HG03342 (cell line): ENCODE data around the gene MAMLD1.

ENCODE experiments used
- ATAC-seq: cut with Tn5 transposase; IDR thresholded peaks from one replicate; pipeline ENCODE4 v1.9.1; 2021; ENCODE audit warnings: mild to moderate bottlenecking, moderate library complexity; ENCODE audit not compliant: unreplicated experiment

MAMLD1 gene

DNA sequence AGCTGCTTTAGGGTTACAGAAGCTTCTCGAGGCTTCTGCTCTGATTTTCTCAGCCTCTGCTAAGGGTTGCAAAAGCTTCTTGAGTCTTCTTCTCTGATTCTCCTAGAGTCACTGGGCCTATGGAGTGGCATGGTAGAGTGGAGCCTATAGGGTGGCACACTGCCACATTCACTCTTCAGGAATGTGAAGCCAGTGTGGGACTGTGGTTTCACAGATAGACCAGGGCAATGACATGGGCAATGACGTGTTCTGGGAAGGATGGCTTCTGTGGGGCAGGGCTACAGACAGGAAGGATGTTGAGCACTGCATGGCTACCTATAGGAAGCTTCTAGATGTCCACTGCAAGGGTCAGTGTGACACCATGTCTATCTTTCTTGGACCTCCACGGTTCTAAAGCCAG, 11.0 kb upstream of the MAMLD1 start:
- no peak for ATAC-seq

DNA sequence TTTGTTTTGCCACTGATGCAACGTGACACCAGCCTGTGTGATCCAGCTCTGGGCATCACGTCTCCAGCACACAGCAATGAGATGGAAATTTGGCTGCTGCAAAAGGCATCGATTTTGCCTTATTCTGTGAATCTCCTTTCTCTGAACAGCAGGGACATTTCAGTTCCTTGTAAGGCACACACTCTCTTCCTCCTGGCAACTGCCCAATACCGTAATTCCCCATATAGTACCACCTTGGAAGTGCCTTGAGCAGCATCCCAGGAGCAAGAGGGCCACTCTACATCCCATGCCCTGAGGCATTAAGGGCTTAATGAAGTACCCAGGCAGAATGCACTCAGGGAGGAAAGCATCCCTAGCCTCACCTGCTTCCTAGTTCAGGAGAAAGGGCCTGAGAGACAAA, 10.5 kb upstream of the MAMLD1 start:
- no peak for ATAC-seq

DNA sequence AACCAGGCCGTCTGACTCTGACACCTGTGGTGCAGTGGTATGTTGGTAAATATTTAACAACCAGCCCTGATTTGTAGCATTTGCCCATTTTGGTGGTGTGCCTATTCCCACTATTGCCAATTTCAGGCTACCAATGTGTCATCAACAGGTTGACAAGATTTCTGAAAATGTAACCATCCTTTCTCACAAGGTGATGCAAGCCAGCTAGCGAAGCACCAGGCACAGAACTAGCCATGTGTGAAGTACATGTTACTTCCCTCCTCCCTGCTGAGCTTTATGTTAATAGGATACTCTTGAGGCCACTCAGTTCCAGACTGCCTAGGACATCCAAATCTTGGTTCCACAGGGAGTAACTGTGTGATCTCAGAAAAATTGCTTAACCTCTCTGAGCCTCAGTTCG, 7.2 kb upstream of the MAMLD1 start:
- ATAC-seq, result no peak

DNA sequence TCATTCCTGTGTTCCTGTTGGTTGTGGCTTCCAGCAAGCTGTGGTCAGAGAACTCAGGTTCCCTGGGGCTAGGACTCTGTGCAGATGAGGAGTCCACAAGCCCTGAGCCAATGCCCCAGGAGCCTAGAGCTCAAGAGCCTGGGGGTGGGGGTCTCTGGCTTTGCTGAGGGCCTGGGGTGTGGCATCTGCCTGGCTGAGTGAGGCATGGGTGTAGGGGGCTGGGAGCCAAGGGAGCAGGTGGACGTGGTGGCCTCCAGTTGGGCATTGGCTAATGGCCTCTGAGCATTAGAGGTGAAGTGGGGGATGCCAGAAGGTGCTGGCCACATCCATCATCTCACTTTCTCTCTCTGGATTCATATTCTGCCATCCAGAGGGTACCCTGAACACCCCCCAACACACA, 5.3 kb upstream of the MAMLD1 start:
- ATAC-seq, result no peak

DNA sequence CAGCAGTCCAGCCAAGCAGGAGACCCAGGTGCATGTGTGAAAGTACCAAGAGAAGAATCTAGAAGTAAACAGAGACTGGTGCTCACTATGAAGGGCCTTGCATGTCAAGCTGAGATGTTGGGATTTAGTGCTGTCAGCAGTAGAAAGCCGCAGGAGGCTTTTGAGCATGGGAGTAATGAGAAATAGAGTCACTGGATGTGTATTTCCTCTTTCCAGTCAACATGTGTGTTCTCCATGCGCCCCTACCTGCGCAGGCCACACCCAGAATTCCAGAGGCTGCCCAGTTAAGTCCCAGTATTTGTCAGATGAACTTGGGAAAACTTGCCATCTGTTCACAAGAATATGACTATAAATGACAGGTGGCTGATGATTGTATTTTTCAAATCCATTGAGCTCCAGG, 4.5 kb upstream of the MAMLD1 start:
- no peak for ATAC-seq

DNA sequence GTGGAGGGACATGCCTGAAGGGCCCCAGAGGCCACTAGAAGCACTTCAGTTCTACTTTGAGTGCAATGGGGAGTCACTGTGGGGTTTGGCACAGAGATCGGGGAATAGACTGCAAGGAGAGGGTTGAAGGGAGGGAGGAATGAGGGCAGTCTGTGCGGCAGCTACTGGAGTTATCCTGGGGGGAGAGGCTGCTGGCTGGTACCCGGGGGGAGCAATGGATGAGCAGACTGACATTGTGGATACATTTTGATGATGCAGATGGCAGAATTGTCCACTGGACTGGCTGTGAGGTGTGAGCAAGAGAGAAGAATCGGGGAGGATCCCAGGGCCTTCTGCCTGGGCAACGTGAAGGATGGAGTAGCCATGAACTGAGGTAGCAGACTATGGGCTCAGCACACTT, 2.8 kb upstream of the MAMLD1 start:
- ATAC-seq, result no peak

DNA sequence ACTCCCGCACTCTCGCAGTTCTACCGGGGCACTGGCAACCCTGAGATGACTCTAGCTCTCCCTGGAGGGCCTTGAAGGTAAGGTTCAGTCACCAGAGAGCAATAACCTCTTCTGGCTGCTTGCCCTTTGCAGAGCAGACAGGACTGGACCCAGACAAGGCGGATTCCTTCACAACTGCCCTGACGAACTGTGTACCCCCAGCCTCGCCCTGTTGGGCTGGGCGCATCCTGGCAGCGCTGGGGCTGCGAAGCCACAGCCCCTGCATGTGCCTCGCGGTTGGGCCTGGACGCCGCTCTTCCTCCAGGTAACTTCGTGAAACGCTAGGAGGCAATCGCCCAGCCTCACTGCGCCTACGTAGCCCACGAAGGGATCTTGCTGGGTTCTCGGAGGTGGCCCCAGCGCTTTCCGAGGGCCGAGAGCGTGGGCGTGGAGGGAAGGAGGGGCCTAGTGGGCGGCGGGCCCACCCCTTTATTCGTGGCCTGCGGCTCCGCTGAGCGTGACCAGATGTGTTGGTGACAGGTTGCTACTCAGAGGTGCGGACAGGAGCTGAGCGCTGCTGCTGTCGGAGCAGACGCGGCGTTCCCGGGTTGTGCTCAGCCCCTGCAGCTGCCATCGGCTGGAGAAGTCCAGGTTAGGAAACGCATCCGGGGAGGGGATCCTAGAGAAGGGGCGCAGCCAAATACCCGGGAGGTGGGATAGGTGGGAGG, 1.9 kb upstream of the MAMLD1 start:
- ATAC-seq, result no peak

DNA sequence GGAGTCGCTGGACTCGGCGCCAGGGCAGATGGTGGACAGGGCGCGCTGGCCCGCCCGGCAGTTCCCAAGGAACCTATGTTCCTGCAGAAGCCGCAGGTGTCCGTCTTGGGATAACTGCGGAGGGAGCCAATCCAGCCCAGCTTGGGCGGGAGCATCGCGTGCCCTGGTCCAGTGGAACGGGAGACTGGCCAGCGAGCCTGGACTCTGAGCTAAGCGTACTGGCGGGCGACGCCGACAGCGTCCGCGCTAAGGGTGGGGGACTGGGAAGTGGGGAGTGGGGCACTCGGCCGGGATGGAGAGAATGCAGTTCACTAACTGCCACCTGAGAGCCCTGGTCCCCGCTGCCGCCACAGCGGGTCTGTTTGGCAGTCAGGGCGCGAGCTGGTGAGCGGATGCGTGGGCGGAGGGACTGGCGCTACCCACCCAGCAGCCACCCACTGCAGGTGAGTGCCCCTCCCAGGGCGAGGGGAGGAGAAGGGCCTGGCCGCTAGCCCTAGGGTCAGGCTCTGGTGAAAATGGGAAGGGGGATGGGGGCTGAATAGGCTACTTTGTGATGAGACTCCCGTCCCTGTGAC, 1.3 kb upstream of the MAMLD1 start:
- ATAC-seq, result no peak

DNA sequence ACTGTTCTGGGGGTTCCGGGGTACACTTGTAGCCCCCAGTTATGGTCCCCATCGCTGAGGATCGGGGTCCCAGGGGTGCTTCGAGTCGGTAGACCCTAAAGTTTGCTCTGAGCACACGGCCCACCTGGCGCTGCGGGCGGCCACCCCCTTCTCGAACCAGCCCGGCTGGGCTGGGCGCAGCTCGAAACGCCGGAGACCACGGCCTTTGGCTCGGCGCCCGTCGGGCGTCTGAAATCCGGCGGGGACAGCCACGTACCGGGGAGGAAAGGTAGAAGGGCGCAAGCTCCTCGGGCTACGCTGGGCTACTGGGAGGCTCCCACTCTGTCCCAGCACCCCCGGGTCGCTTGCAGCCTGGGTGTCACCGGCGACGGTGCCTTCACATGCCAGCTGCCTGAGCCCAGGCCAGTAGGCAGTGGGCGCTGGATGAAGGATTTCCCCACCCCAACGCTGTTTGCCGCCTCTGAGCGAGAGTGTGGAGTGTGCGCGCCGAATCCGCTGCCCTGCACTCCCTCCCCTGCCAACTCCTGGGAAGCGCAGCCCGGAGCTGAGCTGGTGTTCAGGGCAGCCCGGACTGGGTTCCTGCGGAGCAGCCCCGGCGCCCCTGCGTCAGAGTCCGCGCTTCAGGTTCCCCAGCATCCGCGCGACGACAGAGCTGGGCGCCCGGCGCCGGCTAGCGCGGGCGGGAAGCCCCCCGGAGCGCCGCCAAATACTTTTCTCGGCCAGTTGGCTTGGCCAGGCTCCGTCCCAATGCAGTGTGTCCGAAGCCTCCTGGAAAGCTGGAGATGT, 637 bp downstream of the MAMLD1 start:
- no peak for ATAC-seq

DNA sequence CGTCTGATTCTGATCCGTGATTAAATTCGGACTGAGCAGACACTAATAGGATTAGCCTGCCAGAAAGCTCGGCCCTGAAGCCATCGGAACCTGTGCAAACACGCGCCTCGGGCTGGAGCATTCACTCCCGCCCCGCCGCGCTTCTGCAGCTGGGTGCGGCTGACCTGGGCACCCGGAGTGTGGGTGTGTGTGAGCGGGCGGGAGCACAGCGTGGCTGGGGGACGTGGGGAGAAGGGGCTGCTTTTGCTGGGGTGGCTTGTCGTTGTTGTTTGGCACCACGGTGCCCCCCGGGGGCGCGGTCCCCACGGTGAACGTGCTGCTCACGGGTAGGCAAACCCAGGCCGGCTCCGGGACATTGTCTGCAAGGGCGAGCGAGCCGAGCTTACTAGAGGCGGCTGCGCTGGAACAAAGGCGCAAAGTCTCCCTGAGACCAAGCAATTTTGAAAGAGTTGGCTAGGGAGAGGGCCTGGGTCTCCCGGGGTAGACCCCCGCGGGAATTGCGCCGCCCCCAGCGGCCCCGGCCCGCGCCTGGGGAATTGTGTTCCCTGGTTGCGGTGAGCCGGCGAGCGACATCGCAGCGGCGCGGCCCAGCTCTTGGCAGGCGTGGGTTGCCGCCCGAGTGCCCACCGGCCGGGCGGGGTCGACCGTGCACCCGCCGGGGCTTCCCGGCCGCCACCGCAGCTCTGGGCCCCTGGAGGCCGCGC, 1.4 kb downstream of the MAMLD1 start:
- no peak for ATAC-seq

DNA sequence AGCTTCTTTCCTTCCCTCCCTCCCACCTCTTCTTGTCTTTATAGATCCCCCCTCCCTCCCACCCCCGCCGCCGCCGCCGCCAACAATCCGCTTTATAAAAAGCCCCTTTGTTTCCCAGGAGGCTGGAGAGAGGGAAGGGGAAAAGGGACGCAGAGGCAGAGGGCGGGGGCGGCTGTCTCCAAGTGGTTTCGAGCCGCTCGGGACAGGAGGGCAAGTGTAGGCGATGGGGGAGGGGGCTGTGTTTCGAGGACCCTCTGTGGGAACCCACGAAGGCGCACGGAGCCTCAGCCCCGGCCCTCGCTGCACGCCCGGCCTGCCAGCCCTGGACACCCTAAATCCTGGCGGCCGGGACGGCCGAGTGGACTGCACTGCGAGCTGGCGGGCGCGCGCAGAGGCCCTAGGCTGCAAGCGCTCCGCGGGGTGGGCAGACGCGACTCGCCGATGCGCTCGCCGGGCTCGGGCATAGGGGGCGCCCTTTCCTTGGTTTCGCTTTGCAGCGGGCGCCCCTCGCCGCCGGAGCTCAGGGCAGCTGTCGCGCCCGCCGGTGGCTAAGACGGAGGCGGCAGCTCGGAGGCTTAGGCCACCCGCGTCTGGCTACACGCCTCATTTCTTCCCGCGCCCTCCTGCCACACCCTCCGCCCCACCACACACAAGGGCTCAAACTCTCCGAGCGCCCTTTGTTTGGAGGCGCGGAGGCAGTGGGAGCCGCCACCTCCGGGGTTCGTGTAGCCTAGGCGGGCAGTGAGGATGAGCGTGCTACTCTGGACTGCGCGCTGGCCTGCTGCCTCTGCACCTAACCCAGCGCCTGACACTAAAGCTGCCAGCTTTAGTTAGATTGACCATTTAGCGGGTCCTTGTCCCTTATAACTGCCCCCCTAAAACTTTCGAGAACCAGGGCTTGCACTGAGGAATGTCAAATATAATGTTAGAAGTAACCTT, 2.2 kb downstream of the MAMLD1 start:
- no peak for ATAC-seq

DNA sequence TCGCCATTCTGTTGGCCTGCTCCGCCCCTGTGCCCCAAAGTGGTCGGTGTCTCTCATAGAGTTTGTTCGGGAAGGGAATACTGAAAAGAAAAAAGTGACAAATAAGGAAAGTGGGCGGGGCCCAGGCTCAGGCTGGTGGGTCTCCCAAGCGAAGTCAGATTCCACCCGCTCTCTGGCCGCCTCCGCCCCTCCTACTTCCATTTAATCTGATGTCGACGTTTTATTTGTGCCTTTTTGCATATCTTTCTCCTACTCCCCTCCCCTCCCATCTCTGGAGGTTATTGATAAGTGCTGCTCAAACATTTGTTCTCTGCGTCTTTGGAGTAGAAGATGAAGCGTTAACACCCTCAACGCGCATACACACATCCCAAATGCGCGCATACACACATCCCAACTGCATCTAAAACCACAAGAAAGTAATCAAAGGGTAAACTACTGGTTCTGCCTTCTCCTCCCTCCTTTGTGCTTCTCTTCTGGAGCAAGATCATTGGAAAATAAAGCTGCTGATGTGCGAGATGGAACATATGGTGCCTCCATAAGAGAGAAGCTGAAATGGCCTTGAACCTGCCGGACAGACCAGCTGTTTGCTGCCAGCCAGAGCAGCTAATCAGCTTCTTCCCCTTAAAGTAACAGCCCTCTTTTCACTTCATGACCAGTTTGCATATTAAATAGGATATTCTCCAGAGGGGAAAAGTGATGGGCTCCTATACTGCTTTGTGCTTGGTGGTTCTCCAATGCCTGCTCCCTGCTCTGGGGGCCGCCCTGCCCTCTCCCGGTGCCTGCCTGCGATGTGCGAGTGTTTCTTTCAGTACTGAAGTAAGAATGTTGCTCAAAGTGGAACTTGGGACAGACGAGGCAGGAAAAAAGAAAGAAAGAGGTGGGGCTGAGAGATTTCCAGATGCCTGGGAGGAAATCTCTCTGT, 3.1 kb downstream of the MAMLD1 start:
- no peak for ATAC-seq

DNA sequence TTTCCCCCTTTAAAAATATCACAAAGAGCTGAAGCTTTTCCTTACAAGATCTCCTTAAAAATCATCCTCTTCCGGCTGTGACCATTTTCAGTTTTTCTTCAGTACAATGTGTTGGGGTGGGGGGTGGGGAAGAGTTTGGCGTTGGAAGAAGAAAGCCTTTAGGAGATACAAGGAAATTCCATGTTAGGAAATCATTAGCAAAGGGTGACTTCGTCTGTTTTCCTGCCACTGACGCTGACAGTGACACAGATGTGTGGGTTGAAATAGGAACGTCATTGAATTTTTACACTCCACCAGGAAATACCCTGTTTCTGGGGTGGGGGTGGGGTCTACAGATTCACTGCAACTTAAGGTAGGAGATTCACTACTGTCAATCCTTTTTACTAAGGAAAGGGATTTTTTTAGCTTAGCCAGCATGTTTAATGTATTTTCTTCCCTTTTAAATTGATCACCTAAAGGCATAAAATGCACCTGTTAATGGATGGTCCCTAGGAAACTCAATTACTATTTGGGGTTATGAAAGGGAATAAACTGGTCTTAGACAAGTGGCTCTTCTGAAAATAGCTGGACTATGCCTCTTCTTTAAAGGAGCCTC, 3.9 kb downstream of the MAMLD1 start:
- no peak for ATAC-seq

DNA sequence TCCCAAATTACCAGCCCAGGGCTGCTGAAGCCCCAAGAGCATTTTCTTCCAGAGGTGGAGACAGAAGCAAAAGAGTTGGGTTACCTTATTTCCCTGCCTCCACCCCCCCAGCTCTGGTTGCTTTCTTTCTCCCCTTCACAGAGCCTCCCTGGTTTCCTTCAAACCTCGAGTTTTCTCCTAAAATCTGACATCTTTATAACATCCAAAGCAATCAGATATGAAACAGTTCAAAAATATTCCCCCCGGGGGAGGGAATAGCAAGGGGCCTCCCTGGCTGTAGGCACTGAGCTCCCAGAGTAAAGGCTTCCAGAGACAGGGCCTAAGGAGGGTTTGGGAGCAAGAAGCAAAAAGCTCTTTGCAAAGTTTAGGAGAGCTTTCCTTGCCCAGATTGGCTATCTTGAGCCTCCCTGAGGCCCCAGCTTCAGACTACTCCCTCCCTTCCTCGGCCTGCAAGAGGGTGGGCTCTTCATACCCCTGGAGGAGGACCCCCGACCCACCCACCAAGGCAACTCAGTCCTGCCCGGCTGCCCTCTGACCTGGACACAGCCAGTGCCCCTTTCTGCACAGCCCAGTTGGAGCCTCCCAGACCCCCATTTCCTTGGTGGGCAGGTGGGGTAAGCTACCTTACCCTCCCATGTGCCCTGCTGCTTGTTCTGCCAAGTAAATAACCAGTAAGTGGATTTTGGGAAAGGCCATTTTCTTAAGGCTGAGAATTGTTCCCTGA, 7.6 kb downstream of the MAMLD1 start:
- ATAC-seq, result no peak

DNA sequence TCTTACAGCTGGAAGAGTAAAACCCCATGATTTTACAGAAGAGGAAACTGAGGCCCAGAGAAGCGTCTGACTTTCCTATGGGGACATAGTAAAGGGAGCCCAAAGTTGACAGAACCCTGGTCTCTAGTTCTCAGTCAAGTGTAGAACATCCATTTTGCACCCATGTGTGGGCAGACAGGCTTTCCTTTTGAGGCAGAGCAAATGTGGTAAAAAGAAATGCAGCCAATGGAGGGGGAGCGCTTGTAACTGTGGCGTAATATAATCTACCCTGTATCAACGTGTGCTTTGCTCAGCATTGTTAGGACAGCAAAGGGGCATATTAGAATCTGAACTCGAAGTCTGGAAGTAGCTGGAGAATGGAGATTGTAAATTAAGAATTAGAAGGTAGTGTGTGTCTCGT, 8.8 kb downstream of the MAMLD1 start:
- ATAC-seq, result no peak

DNA sequence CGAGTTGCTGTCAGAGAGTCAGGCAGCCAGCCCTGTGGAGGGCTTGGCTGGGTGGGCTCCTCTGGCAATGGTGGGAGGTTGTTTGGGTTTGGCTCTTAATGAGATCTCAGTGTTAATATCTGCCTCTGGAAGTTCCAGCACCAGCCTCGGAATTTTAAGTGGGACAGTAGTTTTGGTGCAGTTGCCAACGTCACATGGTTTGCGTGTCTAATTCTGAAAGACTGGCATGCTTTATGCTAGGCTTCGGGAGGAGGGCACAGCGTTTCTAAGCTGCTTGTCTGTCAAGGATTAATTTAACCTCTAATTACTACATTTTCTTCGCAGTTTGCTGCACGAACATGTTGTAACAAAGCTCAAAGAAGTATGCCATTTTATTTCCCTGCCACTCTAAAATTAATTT, 9.2 kb downstream of the MAMLD1 start:
- ATAC-seq, result no peak

DNA sequence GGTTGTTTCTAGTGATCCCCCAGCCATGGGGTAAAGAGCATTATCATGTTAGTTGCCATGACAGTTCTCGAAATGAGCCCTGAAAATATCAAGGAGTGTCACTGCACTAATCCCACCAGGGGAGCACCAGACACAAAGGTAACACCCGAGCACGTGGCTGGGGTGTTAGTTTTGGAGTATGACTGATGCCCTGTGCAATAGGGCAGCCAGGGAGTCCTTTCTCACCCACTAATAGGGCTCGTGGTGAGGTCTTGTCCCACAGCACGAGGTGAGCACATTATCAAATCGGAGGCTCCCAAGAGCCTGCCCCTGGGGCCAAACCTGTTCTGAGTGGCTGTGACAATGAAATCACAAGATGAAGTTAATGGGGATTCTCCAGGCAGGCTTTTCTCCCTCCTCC, 9.6 kb downstream of the MAMLD1 start:
- no peak for ATAC-seq

DNA sequence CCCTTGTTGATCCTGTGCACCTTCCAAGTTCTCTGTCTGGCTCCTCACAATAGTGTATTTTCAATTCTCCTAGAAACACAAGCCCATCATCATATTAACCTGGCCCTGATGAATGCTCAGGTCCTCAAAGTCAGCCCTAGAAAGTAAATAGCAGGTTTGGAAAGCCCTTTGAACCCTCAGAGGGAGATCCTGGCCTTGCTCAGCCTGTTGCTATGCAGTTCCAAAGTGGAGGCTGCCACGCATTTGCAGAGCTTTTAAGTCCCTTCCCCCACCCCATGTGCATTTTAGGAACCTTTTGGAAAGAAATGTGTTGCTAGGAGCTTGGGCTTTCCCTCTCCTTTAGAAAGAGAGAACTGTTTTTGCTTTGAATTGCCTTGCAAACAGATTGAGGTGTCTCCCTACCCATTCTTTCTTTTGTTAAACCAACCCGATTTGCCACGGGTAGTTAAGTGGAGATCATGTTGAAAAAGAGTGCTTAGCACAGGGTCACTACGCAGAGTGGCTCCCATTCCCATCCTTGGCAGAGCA, 12.2 kb downstream of the MAMLD1 start:
- no peak for ATAC-seq
